Stimulated activated naive CD8-positive, alpha-beta T cell treated with anti-CD3 and anti-CD28 coated beads, Interleukin-15, Interleukin-2, amounts not matched to agents 100 ng/mL and 50 ng/mL, for 24 hours (primary cell): ENCODE results near the gene DOCK7.
"Not testable (repeated sequence)": the region's sequence is repeated elsewhere in the genome, so short reads cannot be mapped to it uniquely, and the experiment has no call there.

Experiments used
- H3K27ac Mint-ChIP-seq: one replicate; pipeline ENCODE4 v1.8.0; 2021; ENCODE audit warnings: mild to moderate bottlenecking, mixed read lengths
- H3K27me3 Mint-ChIP-seq: one replicate; pipeline ENCODE4 v1.8.0; 2021; ENCODE audit warnings: mixed read lengths
- H3K36me3 Mint-ChIP-seq: one replicate; pipeline ENCODE4 v1.8.0; 2021; ENCODE audit warnings: low read depth, mixed read lengths
- H3K4me1 Mint-ChIP-seq: one replicate; pipeline ENCODE4 v1.8.0; 2021; ENCODE audit warnings: low read depth, mixed read lengths
- H3K4me3 Mint-ChIP-seq: one replicate; pipeline ENCODE4 v1.8.0; 2021; ENCODE audit warnings: mild to moderate bottlenecking, mixed read lengths
- H3K9me3 Mint-ChIP-seq: one replicate; pipeline ENCODE4 v1.8.0; 2021; ENCODE audit warnings: mixed read lengths

Gene DOCK7

GRCh38 chr1:62712336-62713243 lies 24.4 kb upstream of the DOCK7 start:
- Mint-ChIP-seq H3K27me3 (no peaks in the 10 kb centered on the region), H3K4me1 (no peaks in the 10 kb centered on the region), H3K36me3 (no peaks in the 10 kb centered on the region), H3K9me3 (no peaks in the 10 kb centered on the region), H3K27ac (no peak overlapping the region), H3K4me3 (no peak overlapping the region)

GRCh38 chr1:62707744-62708120 lies 19.5 kb upstream of the DOCK7 start:
- no peaks in the 10 kb centered on the region for H3K4me1 Mint-ChIP-seq
- no peak overlapping the region for H3K4me3 Mint-ChIP-seq
- H3K27me3 Mint-ChIP-seq, result no peaks in the 10 kb centered on the region
- H3K36me3 Mint-ChIP-seq, result no peaks in the 10 kb centered on the region
- no peaks in the 10 kb centered on the region for H3K9me3 Mint-ChIP-seq
- no peak overlapping the region for H3K27ac Mint-ChIP-seq

GRCh38 chr1:62706985-62707743 lies 19.0 kb upstream of the DOCK7 start:
- Mint-ChIP-seq H3K27ac (no peak overlapping the region), H3K36me3 (no peaks in the 10 kb centered on the region), H3K4me3 (no peak overlapping the region), H3K27me3 (no peaks in the 10 kb centered on the region), H3K9me3 (no peaks in the 10 kb centered on the region), H3K4me1 (no peaks in the 10 kb centered on the region)

GRCh38 chr1:62698161-62698560 lies 10.0 kb upstream of the DOCK7 start:
- not testable (repeated sequence) for H3K9me3 Mint-ChIP-seq, H3K27me3 Mint-ChIP-seq, H3K27ac Mint-ChIP-seq, H3K4me3 Mint-ChIP-seq, H3K4me1 Mint-ChIP-seq, H3K36me3 Mint-ChIP-seq

- not testable (repeated sequence) for H3K27ac Mint-ChIP-seq, H3K9me3 Mint-ChIP-seq, H3K27me3 Mint-ChIP-seq, H3K4me3 Mint-ChIP-seq, H3K36me3 Mint-ChIP-seq
- H3K4me1 Mint-ChIP-seq, result peaks cover 10% of the 10 kb centered on the region
These were observed 6.3 kb upstream of the DOCK7 start for GRCh38 chr1:62694479-62694878.

GRCh38 chr1:62693123-62693522 lies 4.9 kb upstream of the DOCK7 start:
- H3K4me3 Mint-ChIP-seq, result no peak overlapping the region
- no peak overlapping the region for H3K27ac Mint-ChIP-seq
- no peaks in the 10 kb centered on the region for H3K36me3 Mint-ChIP-seq
- H3K9me3 Mint-ChIP-seq, result no peaks in the 10 kb centered on the region
- H3K4me1 Mint-ChIP-seq, result peaks cover 21% of the 10 kb centered on the region
- no peaks in the 10 kb centered on the region for H3K27me3 Mint-ChIP-seq

- no peak overlapping the region for H3K27ac Mint-ChIP-seq
- no peaks in the 10 kb centered on the region for H3K27me3 Mint-ChIP-seq
- no peaks in the 10 kb centered on the region for H3K9me3 Mint-ChIP-seq
- H3K4me3 Mint-ChIP-seq, result no peak overlapping the region
- peaks cover 28% of the 10 kb centered on the region for H3K4me1 Mint-ChIP-seq
- H3K36me3 Mint-ChIP-seq, result no peaks in the 10 kb centered on the region
These were observed 3.1 kb upstream of the DOCK7 start for GRCh38 chr1:62691062-62691844.

- no peaks in the 10 kb centered on the region for H3K9me3 Mint-ChIP-seq
- H3K27me3 Mint-ChIP-seq, result no peaks in the 10 kb centered on the region
- peaks cover 35% of the 10 kb centered on the region for H3K4me1 Mint-ChIP-seq
- no peak overlapping the region for H3K27ac Mint-ChIP-seq
- peak overlapping the region; percentile 64 for H3K4me3 Mint-ChIP-seq
- no peaks in the 10 kb centered on the region for H3K36me3 Mint-ChIP-seq
These were observed 1.3 kb upstream of the DOCK7 start for GRCh38 chr1:62689524-62689923.

GRCh38 chr1:62688687-62689085 lies 500 bp upstream of the DOCK7 start:
- no peaks in the 10 kb centered on the region for H3K36me3 Mint-ChIP-seq
- H3K9me3 Mint-ChIP-seq, result no peaks in the 10 kb centered on the region
- no peaks in the 10 kb centered on the region for H3K27me3 Mint-ChIP-seq
- H3K27ac Mint-ChIP-seq, result peak overlapping the region; percentile 75
- peaks cover 35% of the 10 kb centered on the region for H3K4me1 Mint-ChIP-seq
- H3K4me3 Mint-ChIP-seq, result peak overlapping the region; percentile 88

GRCh38 chr1:62687421-62687902 lies 724 bp downstream of the DOCK7 start:
- Mint-ChIP-seq H3K4me3 (peak overlapping the region; percentile 89), H3K9me3 (no peaks in the 10 kb centered on the region), H3K4me1 (peaks cover 35% of the 10 kb centered on the region), H3K27ac (peak overlapping the region; percentile 87), H3K36me3 (no peaks in the 10 kb centered on the region), H3K27me3 (no peaks in the 10 kb centered on the region)

- no peak overlapping the region for H3K27ac Mint-ChIP-seq
- H3K36me3 Mint-ChIP-seq, result no peaks in the 10 kb centered on the region
- peak overlapping the region; percentile 89 for H3K4me3 Mint-ChIP-seq
- no peaks in the 10 kb centered on the region for H3K27me3 Mint-ChIP-seq
- peaks cover 35% of the 10 kb centered on the region for H3K4me1 Mint-ChIP-seq
- no peaks in the 10 kb centered on the region for H3K9me3 Mint-ChIP-seq
These were observed 1.4 kb downstream of the DOCK7 start for GRCh38 chr1:62686822-62687221.

- Mint-ChIP-seq H3K36me3 (no peaks in the 10 kb centered on the region), H3K27me3 (no peaks in the 10 kb centered on the region), H3K4me1 (peaks cover 34% of the 10 kb centered on the region), H3K4me3 (no peak overlapping the region), H3K9me3 (no peaks in the 10 kb centered on the region), H3K27ac (no peak overlapping the region)
These were observed 2.7 kb downstream of the DOCK7 start for GRCh38 chr1:62685431-62685859.

GRCh38 chr1:62682531-62682930 lies 5.7 kb downstream of the DOCK7 start:
- no peaks in the 10 kb centered on the region for H3K27me3 Mint-ChIP-seq
- H3K4me1 Mint-ChIP-seq, result peaks cover 13% of the 10 kb centered on the region
- no peaks in the 10 kb centered on the region for H3K36me3 Mint-ChIP-seq
- no peak overlapping the region for H3K4me3 Mint-ChIP-seq
- H3K9me3 Mint-ChIP-seq, result no peaks in the 10 kb centered on the region
- H3K27ac Mint-ChIP-seq, result no peak overlapping the region

GRCh38 chr1:62680992-62681391 lies 7.2 kb downstream of the DOCK7 start:
- H3K27me3 Mint-ChIP-seq, H3K9me3 Mint-ChIP-seq, H3K27ac Mint-ChIP-seq, H3K36me3 Mint-ChIP-seq, H3K4me3 Mint-ChIP-seq: not testable (repeated sequence)
- H3K4me1 Mint-ChIP-seq, result peaks cover 17% of the 10 kb centered on the region

- not testable (repeated sequence) for H3K4me3 Mint-ChIP-seq, H3K27ac Mint-ChIP-seq, H3K36me3 Mint-ChIP-seq, H3K9me3 Mint-ChIP-seq, H3K27me3 Mint-ChIP-seq, H3K4me1 Mint-ChIP-seq
These were observed 10.4 kb downstream of the DOCK7 start for GRCh38 chr1:62677822-62678221.
